NCI-H510A treated with DMSO at 0.1 percent for 48 hours (cell line): ENCODE results near the gene RNF20.

Experiments
- DNase-seq: peaks from one replicate; lab custom pipeline; 2025; lab: John Stamatoyannopoulos, UW

RNF20 gene

DNA sequence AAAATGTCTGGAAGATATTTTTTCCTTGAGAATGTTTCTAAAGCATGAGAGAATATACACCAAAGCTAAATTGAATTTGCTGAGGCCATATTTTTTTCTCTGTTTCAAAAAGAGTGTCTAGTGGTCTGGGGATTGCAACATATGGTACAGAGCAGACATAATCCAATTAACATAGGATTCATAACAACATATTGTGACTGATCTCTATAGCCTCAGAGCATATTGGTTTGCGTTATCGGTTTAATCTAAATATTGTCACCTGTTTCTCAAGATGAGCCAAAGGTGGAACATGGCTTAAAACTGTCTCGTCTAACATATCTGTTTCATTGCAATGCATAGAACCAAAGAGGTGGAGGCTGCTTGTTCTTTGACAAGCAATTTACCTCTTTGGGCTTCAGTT, 57.2 kb downstream of the RNF20 start:
- DNase-seq = no peak

- DNase-seq = no peak
These were observed 58.3 kb downstream of the RNF20 start for GRCh38 chr9:101591787-101592446.

DNA sequence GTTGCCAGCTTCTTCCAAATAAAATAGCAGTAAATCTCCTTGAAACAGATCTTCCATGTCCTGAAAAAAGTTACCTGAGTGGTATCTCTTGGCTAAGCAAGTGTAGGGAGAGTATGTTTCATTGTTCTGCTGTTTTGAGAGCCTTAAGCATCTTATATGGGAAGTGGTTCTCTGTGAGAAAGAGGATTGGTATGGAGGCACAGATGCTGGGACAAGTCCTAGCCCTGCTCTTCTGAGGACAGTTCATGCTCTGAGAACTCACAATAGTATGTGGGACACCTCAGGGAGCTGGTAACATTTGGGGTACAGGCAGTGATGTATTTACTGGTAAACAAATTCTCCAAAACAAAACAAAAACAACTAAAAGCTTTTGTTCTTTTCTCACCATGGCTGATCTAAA, 59.1 kb downstream of the RNF20 start:
- DNase-seq = no peak

DNA sequence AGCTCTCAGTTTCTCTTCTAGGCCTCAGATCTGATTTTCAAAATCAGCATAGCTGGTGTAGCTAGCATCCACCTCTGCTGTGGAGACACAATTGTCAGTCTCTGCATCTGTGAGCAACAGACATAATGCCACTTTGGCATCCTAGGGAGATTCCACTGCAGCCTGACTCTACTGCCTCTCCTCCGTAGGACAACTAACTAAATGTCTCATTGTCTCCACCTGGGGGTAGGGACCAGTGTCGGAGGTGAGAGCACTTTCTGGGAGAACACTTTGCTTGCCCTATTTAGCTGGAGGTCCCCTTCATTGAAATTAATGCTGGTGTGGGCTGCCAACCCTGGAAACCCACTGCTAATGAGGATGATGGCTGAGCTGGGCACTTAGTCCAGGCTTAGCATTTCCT, 59.7 kb downstream of the RNF20 start:
- no peak for DNase-seq

DNA sequence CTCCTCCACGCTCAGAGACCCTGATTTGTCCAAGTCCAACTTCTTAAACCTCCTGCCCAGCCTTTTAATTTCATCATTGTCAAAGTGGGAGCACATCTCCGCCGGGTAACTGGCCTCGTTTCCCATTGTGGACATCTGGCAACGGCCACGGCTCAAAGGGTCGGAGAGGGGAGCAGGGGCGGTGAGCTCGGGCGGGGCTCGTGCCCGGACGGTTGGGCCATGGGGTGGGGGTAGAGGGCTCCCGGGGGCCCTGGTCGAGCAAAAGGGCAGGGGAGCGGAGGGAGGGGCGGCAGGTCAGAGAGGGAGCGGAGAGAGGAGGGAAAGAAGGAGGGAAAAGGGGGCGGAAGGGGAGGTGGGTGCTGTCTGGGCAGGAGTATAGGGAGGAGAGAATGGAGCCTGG, 61.1 kb downstream of the RNF20 start, which contains the start of gene PPP3R2:
Gene PPP3R2 (minus strand): TSS at position 174 of the 400 bp plus-strand sequence. CDS start 48 bp downstream, at position 126.
- no peak for DNase-seq

DNA sequence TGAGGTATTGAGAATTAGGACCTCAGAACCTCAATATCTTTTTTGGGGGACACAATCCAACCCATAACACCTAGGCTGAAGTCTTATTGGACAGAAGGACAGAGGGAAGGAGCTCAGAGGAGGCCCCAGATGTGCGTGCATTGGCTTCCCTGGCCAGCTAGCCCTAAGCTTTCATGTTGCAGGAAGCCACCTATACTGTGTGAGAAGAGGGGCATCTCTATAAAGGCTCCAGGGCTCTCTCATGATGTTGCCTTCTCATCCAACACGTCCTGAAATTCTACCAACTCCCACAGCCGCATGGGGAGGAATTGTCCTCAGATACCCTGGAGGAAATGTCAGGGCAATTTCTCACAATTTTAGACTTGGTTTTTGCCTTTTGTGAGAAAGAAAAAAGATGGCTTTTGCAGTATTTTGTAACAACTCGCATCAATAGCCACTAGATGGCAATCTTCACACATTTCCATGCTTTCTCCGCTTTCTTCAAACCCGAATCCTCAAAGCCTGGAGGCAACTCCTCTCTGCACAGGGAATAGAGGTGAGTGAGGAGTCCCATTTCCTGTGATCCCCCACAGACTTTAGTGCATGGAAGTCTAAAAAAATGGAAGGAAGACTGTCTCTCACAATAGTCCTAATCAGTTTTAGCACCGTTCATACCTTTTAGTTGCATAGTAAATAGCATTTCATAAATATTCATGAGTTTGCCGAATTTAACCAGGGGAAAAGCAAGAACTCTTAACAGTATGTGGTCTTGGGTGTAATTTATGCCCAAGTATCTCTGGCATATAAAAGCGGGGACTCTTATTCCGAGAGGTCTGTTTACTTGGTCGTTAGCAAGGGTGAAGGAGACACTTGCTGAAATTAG, 68.5 kb downstream of the RNF20 start:
- DNase-seq = peak; percentile 44

- no peak for DNase-seq
These were observed 70.6 kb downstream of the RNF20 start for GRCh38 chr9:101604296-101604695.

- DNase-seq = no peak
These were observed 71.9 kb downstream of the RNF20 start for GRCh38 chr9:101605547-101605946.
